MCF 10A (cell line): ENCODE measurements around the gene WWOX. TPM values are rescaled to one million over a fixed set of nuclear protein-coding genes. Genes with fewer than 3 reads are reported as not detected.

Experiments used
- BruUV-seq: library from RNA; stranded (reverse); fragments of 400-500 nt; replicated peaks from 2 replicates; lab custom pipeline; 2021; lab: Mats Ljungman, UMichigan
- CTCF ChIA-PET: fragments of 300-600 bp; sonication (Branson Sonifier 250); formaldehyde crosslinking; extraction: SDS; loops from one replicate; lab custom pipeline; 2021; ENCODE audit warnings: antibody characterized with exemption, inconsistent platforms; lab: Yijun Ruan, JAX
- POLR2A ChIA-PET: fragments of 300-600, 350-650 bp; sonication (Branson Sonifier 250); formaldehyde crosslinking; extraction: SDS; loops from one replicate; lab custom pipeline; 2020; ENCODE audit warnings: antibody characterized with exemption, inconsistent platforms; lab: Yijun Ruan, JAX
- DNase-seq: peaks from one replicate; pipeline ENCODE4 v3.0.0-alpha.2; 2018; ENCODE audit not compliant: unreplicated experiment
- H3K27ac Mint-ChIP-seq: one replicate; pipeline ENCODE4 v1.8.0; 2022; ENCODE audit warnings: mild to moderate bottlenecking, low read depth, mixed read lengths; ENCODE audit not compliant: unreplicated experiment
- H3K27me3 Mint-ChIP-seq: one replicate; pipeline ENCODE4 v1.8.0; 2022; ENCODE audit warnings: mixed read lengths; ENCODE audit not compliant: insufficient read depth, unreplicated experiment
- H3K36me3 Mint-ChIP-seq: one replicate; pipeline ENCODE4 v1.8.0; 2022; ENCODE audit warnings: mild to moderate bottlenecking, moderate library complexity, mixed read lengths; ENCODE audit not compliant: insufficient read depth, unreplicated experiment
- H3K4me1 Mint-ChIP-seq: one replicate; pipeline ENCODE4 v1.8.0; 2022; ENCODE audit warnings: mixed read lengths; ENCODE audit not compliant: insufficient read depth, unreplicated experiment
- H3K4me3 Mint-ChIP-seq: one replicate; pipeline ENCODE4 v1.8.0; 2022; ENCODE audit warnings: mild to moderate bottlenecking, moderate library complexity, mixed read lengths; ENCODE audit not compliant: unreplicated experiment
- H3K9me3 Mint-ChIP-seq: one replicate; pipeline ENCODE4 v1.8.0; 2022; ENCODE audit warnings: mixed read lengths; ENCODE audit not compliant: unreplicated experiment
- intact Hi-C: fragments of 100-400 bp; cut with micrococcal nuclease; formaldehyde crosslinking; loops from 2 replicates; pipeline ENCODE4 v1.14.1; 2022
- total RNA-seq: library from RNA; stranded (reverse); gene quantifications from 2 replicates; pipeline ENCODE4 v1.2.3, GENCODE V29; 2022
- TF ChIP-seq, protein P1 (sequence below): fragments of 200-600 bp; IDR thresholded peaks from one replicate; pipeline ENCODE4 v1.8.0; 2022; ENCODE audit warnings: antibody characterized with exemption, mild to moderate bottlenecking; ENCODE audit not compliant: unreplicated experiment

The WWOX gene
- total RNA-seq, 1 experiment from 2014 or later: 18.1 TPM

DNA sequence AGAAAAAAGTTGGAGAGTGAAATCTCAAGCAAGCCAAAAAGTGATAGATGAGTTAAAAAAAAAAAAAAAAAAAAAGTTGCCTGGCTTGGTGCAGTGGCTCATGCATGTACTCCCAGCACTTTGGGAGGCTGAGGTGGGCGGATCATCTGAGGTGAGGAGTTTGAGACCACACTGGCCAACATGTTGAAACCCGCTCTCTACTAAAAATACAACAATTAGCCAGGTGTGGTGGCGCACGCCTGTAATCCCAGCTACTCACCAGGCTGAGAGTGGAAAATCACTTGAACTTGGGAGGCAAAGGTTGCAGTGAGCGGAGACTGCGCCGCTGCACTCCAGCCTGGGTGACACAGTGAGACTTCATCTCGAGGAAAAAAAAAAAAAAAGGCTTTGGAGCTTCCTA is 668.8 kb downstream of the WWOX start:
- Mint-ChIP-seq H3K4me3 (no peak overlapping the region), H3K36me3 (peaks cover 6% of the 10 kb centered on the region), H3K27ac (no peak overlapping the region), H3K27me3 (no peaks in the 10 kb centered on the region), H3K4me1 (peaks cover 5% of the 10 kb centered on the region), H3K9me3 (no peaks in the 10 kb centered on the region)
- TF ChIP-seq, protein P1, sequence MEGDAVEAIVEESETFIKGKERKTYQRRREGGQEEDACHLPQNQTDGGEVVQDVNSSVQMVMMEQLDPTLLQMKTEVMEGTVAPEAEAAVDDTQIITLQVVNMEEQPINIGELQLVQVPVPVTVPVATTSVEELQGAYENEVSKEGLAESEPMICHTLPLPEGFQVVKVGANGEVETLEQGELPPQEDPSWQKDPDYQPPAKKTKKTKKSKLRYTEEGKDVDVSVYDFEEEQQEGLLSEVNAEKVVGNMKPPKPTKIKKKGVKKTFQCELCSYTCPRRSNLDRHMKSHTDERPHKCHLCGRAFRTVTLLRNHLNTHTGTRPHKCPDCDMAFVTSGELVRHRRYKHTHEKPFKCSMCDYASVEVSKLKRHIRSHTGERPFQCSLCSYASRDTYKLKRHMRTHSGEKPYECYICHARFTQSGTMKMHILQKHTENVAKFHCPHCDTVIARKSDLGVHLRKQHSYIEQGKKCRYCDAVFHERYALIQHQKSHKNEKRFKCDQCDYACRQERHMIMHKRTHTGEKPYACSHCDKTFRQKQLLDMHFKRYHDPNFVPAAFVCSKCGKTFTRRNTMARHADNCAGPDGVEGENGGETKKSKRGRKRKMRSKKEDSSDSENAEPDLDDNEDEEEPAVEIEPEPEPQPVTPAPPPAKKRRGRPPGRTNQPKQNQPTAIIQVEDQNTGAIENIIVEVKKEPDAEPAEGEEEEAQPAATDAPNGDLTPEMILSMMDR: no peak
- no peak for DNase-seq
- no TSS peak for BruUV-seq
- ChIA-PET POLR2A (interaction anchor here (0.6 kb wide), 1 partner anchor 85 kb away, joined by 5 read pairs; no protein-coding TSS in a partner anchor), CTCF (interaction anchor here (0.6 kb wide), 2 partner anchors 561 to 865 kb away, joined by 4 to 5 read pairs; no protein-coding TSS in a partner anchor)
- intact Hi-C loops: no loop called here

DNA sequence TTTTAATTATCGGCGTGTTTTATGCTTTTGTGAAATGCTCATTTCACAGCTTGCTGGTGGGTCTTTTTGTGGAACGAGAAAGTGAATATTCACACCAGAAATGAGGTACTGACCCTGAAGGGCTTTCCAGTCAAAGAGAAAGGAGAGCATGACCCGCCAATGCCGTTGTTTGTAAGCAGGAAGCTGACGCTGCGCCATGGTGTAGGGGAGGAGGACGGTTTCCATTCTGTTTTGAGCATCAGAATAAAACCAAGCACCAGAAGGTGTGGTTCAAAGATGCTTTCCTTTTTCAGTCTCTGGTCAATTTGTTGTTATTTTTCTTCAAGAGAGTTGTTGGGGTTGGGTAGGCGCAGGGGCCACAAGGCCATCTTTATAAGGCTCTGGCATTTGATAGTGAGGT is 669.3 kb downstream of the WWOX start:
- Mint-ChIP-seq H3K4me1 (peaks cover 5% of the 10 kb centered on the region), H3K27me3 (no peaks in the 10 kb centered on the region), H3K36me3 (peaks cover 6% of the 10 kb centered on the region), H3K27ac (peak overlapping the region; percentile 70), H3K4me3 (no peak overlapping the region), H3K9me3 (no peaks in the 10 kb centered on the region)
- TF ChIP-seq, protein P1: no peak
- intact Hi-C loops: no loop called here
- no peak for DNase-seq
- ChIA-PET CTCF (interaction anchor here (0.6 kb wide), 1 partner anchor 562 kb away, joined by 4 read pairs; no protein-coding TSS in a partner anchor), POLR2A (interaction anchor here (0.6 kb wide), 1 partner anchor 85 kb away, joined by 5 read pairs; no protein-coding TSS in a partner anchor)
- no TSS peak for BruUV-seq

DNA sequence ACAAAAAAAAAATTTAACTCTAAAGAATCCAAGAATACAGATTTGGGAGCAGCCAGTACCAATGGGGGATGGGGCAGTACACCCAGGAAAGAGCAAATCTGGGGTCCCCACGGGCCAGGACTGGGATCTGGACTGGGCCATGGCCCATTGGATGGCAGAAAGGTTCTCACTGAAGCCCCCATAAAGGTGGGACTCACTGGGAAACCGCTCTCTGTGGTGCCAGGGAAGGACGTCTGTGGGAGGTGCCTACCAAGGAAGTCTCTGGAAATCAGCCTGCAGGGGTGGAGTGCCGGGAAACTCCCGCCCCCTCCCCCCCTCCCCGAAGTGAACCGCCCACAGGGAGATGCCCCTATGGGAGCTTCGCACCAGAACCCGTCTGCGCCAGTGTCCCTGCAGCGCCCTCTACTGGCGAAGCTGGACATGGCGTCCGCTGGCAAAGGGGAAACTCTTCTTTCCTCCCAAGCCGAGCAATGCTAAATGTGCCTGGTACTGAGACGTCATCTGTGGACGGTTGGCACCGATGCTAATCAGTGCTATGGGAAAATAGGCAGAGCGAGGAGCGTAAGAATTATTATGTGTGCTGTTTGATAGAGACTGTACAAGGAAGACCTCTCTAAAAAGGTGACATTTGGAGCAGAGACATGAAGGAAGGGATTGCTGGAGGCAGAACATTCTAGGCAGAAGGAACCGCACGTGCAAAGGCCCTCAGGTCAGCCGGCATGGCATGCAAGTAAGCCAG is 671.1 kb downstream of the WWOX start:
- ChIA-PET POLR2A (interaction anchor here (0.6 to 1.2 kb wide), 2 partner anchors 10 to 560 kb away, joined by 3 read pairs; no protein-coding TSS in a partner anchor), CTCF (interaction anchor here (0.6 to 2.5 kb wide), 6 partner anchors 9 to 1568 kb away, joined by 3 to 16 read pairs (median 4); no protein-coding TSS in a partner anchor)
- no peaks in the 10 kb centered on the region for H3K27me3 Mint-ChIP-seq
- no peaks in the 10 kb centered on the region for H3K9me3 Mint-ChIP-seq
- no peak overlapping the region for H3K27ac Mint-ChIP-seq
- no peak overlapping the region for H3K4me3 Mint-ChIP-seq
- TF ChIP-seq, protein P1: peak; percentile 75
- H3K36me3 Mint-ChIP-seq: peaks cover 6% of the 10 kb centered on the region
- H3K4me1 Mint-ChIP-seq: peaks cover 5% of the 10 kb centered on the region
- DNase-seq: peak; percentile 52
- intact Hi-C loops: loop anchor here (1.0 to 10.0 kb wide), 3 partner anchors 267 to 646 kb away; no protein-coding TSS in a partner anchor
- BruUV-seq: no TSS peak

DNA sequence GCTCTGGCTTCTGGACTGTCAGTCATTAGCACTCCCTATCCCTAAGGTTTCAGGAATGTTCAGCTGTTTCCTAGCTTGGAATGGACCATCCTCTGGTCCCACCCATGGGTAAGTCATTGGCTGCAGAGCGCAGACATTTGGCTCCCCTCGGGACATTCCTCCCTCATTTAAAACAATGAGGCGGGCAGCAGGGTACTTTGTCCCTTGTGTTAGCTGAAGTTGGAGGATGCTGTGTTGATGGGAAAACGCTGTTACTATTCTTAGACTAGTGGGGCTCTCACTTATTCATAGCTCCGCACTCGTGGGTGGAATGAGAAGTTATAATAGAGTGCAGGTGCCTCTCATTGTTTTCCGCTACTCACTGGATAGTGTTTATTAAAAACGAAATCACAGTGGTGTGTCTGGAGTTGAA is 673.8 kb downstream of the WWOX start:
- Mint-ChIP-seq H3K4me1 (peaks cover 9% of the 10 kb centered on the region), H3K36me3 (peaks cover 6% of the 10 kb centered on the region), H3K27me3 (no peaks in the 10 kb centered on the region), H3K9me3 (no peaks in the 10 kb centered on the region), H3K27ac (no peak overlapping the region), H3K4me3 (no peak overlapping the region)
- BruUV-seq: no TSS peak
- CTCF ChIA-PET: no interaction called here
- intact Hi-C loops: loop anchor here (10.0 kb wide), 2 partner anchors 548 to 648 kb away; no protein-coding TSS in a partner anchor
- DNase-seq: no peak
- POLR2A ChIA-PET: no interaction called here
- TF ChIP-seq, protein P1: no peak
